ENCODE data around the gene FKBP6. TPM values are rescaled to one million over a fixed set of nuclear protein-coding genes. Genes with fewer than 3 reads are reported as not detected.

FKBP6 gene
- total RNA-seq, 1 donor from 2014 or later, result not detected

DNA sequence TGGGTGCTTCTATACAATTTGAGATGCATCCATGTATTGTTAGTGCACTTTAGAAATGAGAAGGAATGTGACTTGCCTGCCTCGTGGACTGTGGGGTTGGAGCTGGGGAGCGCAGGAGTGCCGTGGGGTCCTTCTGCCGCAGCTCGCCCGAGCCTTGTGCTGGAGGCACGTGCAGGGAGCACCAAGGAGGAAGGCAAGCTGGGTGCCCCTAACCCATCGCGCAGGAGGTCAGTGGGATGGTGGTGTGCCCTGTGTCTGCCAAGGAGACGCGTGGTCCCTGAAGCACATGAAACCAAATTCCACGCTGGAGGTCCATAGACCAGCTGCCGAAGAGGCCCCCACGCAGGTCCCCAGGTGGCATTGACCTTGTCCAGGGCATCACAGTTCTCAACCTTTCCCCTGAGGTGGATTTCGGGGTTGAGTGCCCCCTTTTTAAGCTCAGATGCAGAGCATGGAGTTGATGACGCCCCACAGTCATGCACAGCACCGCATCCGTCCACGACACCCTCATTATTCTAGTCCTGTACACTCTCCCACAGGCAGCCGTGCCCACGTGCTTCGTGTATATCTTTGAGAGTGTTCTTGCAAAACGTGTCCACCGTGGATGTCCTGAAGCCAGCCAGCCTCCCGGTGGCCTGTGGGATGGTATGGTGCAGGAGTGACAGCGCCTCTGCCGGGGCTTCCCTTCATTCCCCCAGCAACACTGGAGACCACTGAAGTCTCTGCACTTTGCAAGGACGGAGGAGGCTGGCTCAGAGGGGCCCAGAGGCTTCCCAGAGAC, 35.5 kb downstream of the FKBP6 start:
- H3K4me1 Mint-ChIP-seq (ENCODE audit: low read depth), result peaks cover 7% of the 10 kb centered on the region
- H3K27me3 Mint-ChIP-seq (ENCODE audit: low read depth), result peaks cover 11% of the 10 kb centered on the region
- no peak overlapping the region for H3K4me3 Mint-ChIP-seq (ENCODE audit: unreplicated experiment)
- no peak overlapping the region for H3K27ac Mint-ChIP-seq (ENCODE audit: unreplicated experiment)
- no peaks in the 10 kb centered on the region for H3K9me3 Mint-ChIP-seq (ENCODE audit: low read depth)
- TF ChIP-seq, protein P1, sequence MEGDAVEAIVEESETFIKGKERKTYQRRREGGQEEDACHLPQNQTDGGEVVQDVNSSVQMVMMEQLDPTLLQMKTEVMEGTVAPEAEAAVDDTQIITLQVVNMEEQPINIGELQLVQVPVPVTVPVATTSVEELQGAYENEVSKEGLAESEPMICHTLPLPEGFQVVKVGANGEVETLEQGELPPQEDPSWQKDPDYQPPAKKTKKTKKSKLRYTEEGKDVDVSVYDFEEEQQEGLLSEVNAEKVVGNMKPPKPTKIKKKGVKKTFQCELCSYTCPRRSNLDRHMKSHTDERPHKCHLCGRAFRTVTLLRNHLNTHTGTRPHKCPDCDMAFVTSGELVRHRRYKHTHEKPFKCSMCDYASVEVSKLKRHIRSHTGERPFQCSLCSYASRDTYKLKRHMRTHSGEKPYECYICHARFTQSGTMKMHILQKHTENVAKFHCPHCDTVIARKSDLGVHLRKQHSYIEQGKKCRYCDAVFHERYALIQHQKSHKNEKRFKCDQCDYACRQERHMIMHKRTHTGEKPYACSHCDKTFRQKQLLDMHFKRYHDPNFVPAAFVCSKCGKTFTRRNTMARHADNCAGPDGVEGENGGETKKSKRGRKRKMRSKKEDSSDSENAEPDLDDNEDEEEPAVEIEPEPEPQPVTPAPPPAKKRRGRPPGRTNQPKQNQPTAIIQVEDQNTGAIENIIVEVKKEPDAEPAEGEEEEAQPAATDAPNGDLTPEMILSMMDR (IDR thresholded peaks at IDR 0.05), result no peak
- DNase-seq (ENCODE audit: low spot score), result peak; percentile 87
- no peaks in the 10 kb centered on the region for H3K36me3 Mint-ChIP-seq (ENCODE audit: low read depth)

DNA sequence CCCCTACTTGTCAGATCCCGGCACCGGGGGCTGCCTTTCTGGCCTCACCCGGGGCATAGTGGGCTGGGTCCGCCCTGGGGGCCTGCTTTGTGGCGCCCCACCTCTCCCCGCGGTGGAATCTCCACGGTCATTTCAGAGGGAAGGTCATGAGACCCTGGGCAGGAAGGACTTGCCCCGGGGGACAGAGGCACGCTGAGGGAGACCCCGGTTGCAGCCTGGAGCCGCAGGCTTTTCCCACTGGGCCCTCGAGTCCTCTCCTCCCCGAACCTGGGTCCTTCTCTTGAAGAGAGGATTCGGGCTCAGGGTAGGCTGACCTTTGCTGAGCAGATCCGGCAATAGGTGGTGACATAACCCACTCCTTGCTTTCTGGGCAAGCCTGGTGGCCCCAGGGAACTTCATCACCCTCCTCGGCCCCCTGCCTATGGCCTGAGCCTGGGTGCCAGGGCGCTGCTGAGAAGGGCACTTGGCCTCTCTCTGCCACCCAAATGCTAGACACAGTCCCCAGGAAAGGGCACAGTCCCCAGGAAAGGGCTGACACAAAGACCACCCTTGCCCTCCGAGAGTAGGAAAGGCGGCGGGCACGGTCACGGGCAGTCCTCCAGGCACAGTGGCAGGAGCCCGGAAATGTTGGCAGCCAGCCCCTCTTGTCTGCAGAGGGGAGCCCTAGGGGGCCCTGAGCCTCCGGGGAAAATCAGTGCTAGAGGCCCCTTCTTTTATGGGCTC, 36.2 kb downstream of the FKBP6 start:
- H3K27me3 Mint-ChIP-seq (ENCODE audit: low read depth), result peaks cover 11% of the 10 kb centered on the region
- H3K4me1 Mint-ChIP-seq (ENCODE audit: low read depth), result peaks cover 4% of the 10 kb centered on the region
- TF ChIP-seq, protein P1 (IDR thresholded peaks at IDR 0.05), result no peak
- no peaks in the 10 kb centered on the region for H3K9me3 Mint-ChIP-seq (ENCODE audit: low read depth)
- peak; percentile 75 for DNase-seq (ENCODE audit: low spot score)
- H3K27ac Mint-ChIP-seq (ENCODE audit: unreplicated experiment), result no peak overlapping the region
- H3K4me3 Mint-ChIP-seq (ENCODE audit: unreplicated experiment), result no peak overlapping the region
- no peaks in the 10 kb centered on the region for H3K36me3 Mint-ChIP-seq (ENCODE audit: low read depth)

- Mint-ChIP-seq H3K9me3 (ENCODE audit: low read depth) (no peaks in the 10 kb centered on the region), H3K27me3 (ENCODE audit: low read depth) (peaks cover 11% of the 10 kb centered on the region), H3K4me1 (ENCODE audit: low read depth) (no peaks in the 10 kb centered on the region), H3K36me3 (ENCODE audit: low read depth) (no peaks in the 10 kb centered on the region), H3K27ac (ENCODE audit: unreplicated experiment) (no peak overlapping the region), H3K4me3 (ENCODE audit: unreplicated experiment) (no peak overlapping the region)
- DNase-seq (ENCODE audit: low spot score), result no peak
- TF ChIP-seq, protein P1 (IDR thresholded peaks at IDR 0.05), result no peak
Observed at GRCh38 chr7:73366127-73366526, 38.2 kb downstream of the FKBP6 start.

GRCh38 chr7:73366990-73367389, 39.0 kb downstream of the FKBP6 start:
- no peak overlapping the region for H3K27ac Mint-ChIP-seq (ENCODE audit: unreplicated experiment)
- no peak for DNase-seq (ENCODE audit: low spot score)
- TF ChIP-seq, protein P1 (IDR thresholded peaks at IDR 0.05), result no peak

GRCh38 chr7:73369009-73369408, 41.0 kb downstream of the FKBP6 start:
- Mint-ChIP-seq H3K27me3 (ENCODE audit: low read depth) (peaks cover 6% of the 10 kb centered on the region), H3K27ac (ENCODE audit: unreplicated experiment) (no peak overlapping the region), H3K9me3 (ENCODE audit: low read depth) (no peaks in the 10 kb centered on the region), H3K4me1 (ENCODE audit: low read depth) (no peaks in the 10 kb centered on the region), H3K36me3 (ENCODE audit: low read depth) (no peaks in the 10 kb centered on the region), H3K4me3 (ENCODE audit: unreplicated experiment) (no peak overlapping the region)
- TF ChIP-seq, protein P1 (IDR thresholded peaks at IDR 0.05), result no peak
- no peak for DNase-seq (ENCODE audit: low spot score)

More at GRCh38 chr7:73366990-73367389, 39.0 kb downstream of the FKBP6 start:
- H3K36me3 Mint-ChIP-seq (ENCODE audit: low read depth), result no peaks in the 10 kb centered on the region
- no peaks in the 10 kb centered on the region for H3K4me1 Mint-ChIP-seq (ENCODE audit: low read depth)
- no peak overlapping the region for H3K4me3 Mint-ChIP-seq (ENCODE audit: unreplicated experiment)
- no peaks in the 10 kb centered on the region for H3K9me3 Mint-ChIP-seq (ENCODE audit: low read depth)
- H3K27me3 Mint-ChIP-seq (ENCODE audit: low read depth), result peaks cover 11% of the 10 kb centered on the region

Data from chondrocyte (in vitro differentiated cells).